HG02642 (cell line): ENCODE data around the gene RNF186.

Experiments
- ATAC-seq: cut with Tn5 transposase; IDR thresholded peaks from one replicate; pipeline ENCODE4 v1.9.1; 2021; ENCODE audit warnings: mild to moderate bottlenecking; ENCODE audit not compliant: unreplicated experiment, poor library complexity

RNF186 gene

DNA sequence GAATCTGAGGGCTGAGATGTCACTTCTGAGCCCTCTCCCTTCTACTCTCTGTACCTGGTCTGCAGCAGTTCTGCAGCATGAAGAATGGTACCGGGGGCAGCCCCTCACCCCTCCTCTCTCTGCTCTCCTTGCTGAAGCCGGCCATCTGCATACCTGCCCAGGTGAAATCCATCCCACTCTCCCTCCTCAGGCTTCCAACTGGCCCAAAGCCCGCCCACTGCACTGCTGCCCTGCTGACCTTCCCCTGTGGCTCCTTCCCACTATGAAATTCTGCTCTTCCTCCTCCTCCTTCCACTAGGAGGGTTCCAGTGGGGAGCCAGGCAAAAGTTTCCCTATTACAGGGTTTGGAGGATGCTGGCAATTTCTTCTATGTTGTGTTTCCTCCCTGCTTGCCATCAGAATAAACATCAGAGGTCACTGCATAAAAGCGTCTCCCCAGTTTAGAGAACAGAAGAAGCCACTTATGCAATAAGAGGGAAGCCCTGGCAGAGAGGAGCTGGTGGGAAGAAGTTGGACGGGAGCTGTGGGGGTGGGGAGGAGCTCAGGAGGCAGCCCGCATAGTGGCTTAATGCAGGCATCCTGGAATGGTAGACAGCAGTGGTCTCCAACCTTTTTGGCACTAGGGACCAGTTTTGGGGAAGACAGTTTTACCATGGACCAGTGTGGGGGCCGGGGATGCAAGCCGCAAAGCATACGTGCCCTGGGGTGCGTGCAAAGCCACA lies 45.7 kb downstream of the RNF186 start:
- ATAC-seq, result no peak

GRCh38 chr1:19768353-19769210 lies 46.5 kb downstream of the RNF186 start:
- ATAC-seq, result no peak

- ATAC-seq, result no peak
Observed at GRCh38 chr1:19765623-19766022, 49.5 kb downstream of the RNF186 start.

- no peak for ATAC-seq
Observed at GRCh38 chr1:19764848-19765247, 50.2 kb downstream of the RNF186 start.
